ENCODE data around the gene LRRC8C. TPM values are rescaled to one million over a fixed set of nuclear protein-coding genes. Genes with fewer than 3 reads are reported as not detected.

The LRRC8C gene
- total RNA-seq, 1 donor from 2014 or later = 9.8 TPM

DNA sequence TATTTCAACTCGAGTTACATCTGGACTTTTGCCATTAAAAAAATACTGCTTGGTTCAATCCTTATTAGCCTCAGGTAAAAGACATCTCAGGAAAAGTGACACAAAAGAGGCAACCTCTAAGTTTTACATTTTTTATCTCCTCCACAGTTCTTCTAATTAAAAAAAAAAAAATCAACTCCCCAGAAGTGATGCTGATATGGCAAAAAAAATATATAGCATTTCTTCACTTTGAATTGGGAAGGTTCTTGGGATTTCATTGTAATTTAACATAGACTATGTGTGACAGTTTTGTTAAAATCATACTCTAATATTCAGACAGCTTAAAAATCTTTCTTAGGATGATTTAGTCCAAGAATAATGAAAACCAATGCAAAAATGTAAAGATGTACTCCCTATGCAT is 87.9 kb downstream of the LRRC8C start:
- no peak for DNase-seq (ENCODE audit: low read depth)
- TF ChIP-seq, protein P1, sequence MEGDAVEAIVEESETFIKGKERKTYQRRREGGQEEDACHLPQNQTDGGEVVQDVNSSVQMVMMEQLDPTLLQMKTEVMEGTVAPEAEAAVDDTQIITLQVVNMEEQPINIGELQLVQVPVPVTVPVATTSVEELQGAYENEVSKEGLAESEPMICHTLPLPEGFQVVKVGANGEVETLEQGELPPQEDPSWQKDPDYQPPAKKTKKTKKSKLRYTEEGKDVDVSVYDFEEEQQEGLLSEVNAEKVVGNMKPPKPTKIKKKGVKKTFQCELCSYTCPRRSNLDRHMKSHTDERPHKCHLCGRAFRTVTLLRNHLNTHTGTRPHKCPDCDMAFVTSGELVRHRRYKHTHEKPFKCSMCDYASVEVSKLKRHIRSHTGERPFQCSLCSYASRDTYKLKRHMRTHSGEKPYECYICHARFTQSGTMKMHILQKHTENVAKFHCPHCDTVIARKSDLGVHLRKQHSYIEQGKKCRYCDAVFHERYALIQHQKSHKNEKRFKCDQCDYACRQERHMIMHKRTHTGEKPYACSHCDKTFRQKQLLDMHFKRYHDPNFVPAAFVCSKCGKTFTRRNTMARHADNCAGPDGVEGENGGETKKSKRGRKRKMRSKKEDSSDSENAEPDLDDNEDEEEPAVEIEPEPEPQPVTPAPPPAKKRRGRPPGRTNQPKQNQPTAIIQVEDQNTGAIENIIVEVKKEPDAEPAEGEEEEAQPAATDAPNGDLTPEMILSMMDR (conservative IDR thresholded peaks at IDR 0.05; ENCODE audit: low read depth, low read length) = no peak
- H3K4me3 ChIP-seq (ENCODE audit: low read depth, low read length) = no peak overlapping the region

DNA sequence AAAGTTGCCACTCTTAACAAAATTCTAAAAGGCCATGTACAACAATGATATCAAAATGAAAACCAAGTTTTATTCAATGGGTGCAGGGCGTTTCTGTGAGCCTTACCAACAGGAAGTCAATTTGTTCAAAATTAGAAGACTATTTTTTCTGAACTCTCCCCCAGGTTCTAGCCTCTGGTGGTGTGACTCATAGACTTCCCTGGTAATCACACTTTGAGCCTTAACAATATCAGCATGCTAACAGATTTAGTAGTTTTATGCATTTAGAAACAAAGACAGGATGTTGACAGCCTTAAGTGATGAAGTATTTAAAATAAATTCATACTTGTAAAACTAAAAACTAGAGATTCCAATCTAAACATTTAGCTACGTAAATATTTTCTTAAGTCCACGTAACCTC is 88.4 kb downstream of the LRRC8C start:
- no peak overlapping the region for H3K4me3 ChIP-seq (ENCODE audit: low read depth, low read length)
- TF ChIP-seq, protein P1 (conservative IDR thresholded peaks at IDR 0.05; ENCODE audit: low read depth, low read length) = no peak
- DNase-seq (ENCODE audit: low read depth) = no peak

DNA sequence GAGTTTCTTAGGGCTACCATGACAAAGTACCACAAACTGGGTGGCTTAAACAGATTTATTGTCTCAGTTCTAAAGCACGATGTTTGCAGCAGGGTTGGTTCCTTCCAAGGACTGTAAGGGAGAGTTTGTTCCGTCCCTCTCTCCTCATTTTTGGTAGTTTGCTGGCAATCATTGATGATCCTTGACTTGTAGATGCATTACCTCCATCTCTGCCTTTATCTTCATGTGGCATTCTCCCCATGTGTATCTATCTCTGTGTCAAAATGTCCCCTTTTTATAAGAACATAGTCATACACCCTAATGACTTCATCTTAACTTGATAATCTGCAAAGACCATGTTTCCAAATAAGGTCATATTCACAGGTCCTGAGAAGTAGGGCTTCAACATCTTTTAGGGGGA is 90.2 kb downstream of the LRRC8C start:
- no peak overlapping the region for H3K4me3 ChIP-seq (ENCODE audit: low read depth, low read length)
- TF ChIP-seq, protein P1 (conservative IDR thresholded peaks at IDR 0.05; ENCODE audit: low read depth, low read length) = no peak
- no peak for DNase-seq (ENCODE audit: low read depth)

DNA sequence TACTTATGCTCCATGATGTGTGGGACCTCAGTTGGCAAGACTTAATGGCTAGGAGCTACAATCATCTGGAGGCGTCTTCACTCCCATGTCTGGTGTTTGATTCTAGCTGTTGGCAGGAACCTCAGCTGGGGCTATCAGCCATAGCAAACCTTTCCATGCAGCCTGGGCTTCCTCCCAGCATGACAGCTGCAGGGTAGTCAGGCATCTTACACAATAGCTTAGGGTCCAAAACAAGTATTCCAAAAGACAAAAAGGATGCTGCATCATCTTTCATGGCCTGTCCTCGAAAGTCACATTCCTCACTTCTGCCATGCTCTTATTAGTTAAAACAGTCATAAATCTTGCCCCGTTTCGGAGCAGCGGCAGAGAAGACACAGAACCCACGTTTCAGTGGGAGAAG is 90.9 kb downstream of the LRRC8C start:
- no peak for DNase-seq (ENCODE audit: low read depth)
- H3K4me3 ChIP-seq (ENCODE audit: low read depth, low read length) = no peak overlapping the region
- TF ChIP-seq, protein P1 (conservative IDR thresholded peaks at IDR 0.05; ENCODE audit: low read depth, low read length) = no peak

DNA sequence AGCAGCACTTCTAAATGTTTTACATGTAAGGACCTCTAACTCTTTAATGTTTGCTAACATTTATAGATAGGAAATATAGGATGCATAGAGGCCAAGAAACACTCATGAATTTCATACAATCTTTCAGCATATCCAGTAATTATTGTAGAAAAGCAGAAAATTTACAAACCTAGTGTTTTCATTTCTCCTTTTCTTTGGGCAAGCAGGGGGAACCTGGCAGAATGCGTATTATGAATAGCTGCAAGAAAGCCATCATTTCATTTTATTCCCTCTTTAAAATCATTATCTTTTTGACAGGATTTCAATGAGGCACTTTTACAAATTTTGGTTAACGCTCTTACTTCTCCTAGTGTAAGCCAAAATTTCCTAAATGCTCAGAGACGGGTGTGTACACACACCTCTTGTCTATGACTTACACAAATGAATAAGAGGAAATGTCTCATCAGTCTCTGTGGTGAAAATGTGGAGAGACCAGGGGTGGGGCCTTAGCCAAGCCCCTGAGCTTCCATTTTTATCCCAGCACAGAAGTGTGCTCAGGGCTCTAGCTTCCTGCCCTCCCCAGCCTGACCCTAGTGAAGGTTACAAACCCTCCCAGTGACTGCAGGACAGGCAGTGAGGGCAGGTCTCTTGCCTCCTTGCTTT is 91.6 kb downstream of the LRRC8C start:
- TF ChIP-seq, protein P1 (conservative IDR thresholded peaks at IDR 0.05; ENCODE audit: low read depth, low read length) = no peak
- no peak for DNase-seq (ENCODE audit: low read depth)

DNA sequence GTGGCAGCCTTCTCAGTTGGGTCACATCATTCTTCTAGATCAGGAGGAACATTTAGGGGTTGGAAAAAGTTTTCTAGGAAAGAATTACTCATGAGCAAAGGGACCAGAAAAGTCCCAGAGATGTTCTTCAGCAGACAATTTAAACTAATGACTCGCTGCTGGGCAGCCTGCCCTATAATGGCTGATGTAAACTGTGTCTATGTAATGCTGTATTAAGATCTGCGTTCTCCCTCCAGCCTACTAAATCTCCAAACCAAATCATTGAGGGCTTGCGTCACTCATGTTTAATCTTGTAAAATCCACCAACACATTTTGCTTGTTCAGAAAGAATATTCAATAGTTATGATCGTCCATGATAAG is 92.1 kb downstream of the LRRC8C start:
- TF ChIP-seq, protein P1 (conservative IDR thresholded peaks at IDR 0.05; ENCODE audit: low read depth, low read length) = no peak
- DNase-seq (ENCODE audit: low read depth) = no peak
- no peak overlapping the region for H3K4me3 ChIP-seq (ENCODE audit: low read depth, low read length)

More for the DNA sequence above, 91.6 kb downstream of the LRRC8C start:
- no peak overlapping the region for H3K4me3 ChIP-seq (ENCODE audit: low read depth, low read length)

DNA sequence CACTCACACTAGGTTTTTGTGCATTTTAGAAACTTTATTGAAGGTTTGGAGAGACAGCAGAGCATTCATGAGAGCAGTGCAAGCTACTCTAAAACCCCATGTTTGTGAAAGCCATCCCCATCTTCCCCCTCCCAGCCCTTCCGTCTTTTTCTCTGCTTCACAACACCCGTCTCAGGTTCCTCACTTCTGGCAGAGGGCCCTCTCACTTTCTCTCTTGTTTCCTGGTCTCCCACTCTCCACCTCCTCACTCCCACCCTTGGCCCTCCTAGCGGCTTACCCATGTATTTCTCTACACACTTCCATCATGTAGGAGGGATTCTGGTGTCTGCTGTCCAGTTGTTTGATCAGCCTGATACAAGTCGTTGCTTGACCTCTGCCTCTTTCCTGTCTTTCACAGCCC is 92.7 kb downstream of the LRRC8C start:
- no peak overlapping the region for H3K4me3 ChIP-seq (ENCODE audit: low read depth, low read length)
- DNase-seq (ENCODE audit: low read depth) = no peak
- TF ChIP-seq, protein P1 (conservative IDR thresholded peaks at IDR 0.05; ENCODE audit: low read depth, low read length) = no peak

Data from epithelial cell of proximal tubule (primary cell).